ENCODE data around the gene TPSD1.

DNA sequence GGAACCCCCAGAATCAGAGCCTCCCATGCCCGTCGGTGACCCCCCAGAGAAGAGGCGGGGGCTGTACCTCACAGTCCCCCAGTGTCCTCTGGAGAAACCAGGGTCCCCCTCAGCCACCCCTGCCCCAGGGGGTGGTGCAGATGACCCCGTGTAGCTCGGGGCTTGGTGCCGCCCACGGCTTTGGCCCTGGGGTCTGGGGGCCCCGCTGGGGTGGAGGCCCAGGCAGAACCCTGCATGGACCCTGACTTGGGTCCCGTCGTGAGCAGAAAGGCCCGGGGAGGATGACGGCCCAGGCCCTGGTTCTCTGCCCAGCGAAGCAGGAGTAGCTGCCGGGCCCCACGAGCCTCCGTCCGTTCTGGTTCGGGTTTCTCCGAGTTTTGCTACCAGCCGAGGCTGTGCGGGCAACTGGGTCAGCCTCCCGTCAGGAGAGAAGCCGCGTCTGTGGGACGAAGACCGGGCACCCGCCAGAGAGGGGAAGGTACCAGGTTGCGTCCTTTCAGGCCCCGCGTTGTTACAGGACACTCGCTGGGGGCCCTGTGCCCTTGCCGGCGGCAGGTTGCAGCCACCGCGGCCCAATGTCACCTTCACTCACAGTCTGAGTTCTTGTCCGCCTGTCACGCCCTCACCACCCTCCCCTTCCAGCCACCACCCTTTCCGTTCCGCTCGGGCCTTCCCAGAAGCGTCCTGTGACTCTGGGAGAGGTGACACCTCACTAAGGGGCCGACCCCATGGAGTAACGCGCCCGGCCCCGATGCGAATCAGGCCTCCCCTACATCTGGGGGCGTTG is 34.8 kb upstream of the TPSD1 start:
- TF ChIP-seq, protein P1, sequence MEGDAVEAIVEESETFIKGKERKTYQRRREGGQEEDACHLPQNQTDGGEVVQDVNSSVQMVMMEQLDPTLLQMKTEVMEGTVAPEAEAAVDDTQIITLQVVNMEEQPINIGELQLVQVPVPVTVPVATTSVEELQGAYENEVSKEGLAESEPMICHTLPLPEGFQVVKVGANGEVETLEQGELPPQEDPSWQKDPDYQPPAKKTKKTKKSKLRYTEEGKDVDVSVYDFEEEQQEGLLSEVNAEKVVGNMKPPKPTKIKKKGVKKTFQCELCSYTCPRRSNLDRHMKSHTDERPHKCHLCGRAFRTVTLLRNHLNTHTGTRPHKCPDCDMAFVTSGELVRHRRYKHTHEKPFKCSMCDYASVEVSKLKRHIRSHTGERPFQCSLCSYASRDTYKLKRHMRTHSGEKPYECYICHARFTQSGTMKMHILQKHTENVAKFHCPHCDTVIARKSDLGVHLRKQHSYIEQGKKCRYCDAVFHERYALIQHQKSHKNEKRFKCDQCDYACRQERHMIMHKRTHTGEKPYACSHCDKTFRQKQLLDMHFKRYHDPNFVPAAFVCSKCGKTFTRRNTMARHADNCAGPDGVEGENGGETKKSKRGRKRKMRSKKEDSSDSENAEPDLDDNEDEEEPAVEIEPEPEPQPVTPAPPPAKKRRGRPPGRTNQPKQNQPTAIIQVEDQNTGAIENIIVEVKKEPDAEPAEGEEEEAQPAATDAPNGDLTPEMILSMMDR (IDR thresholded peaks at IDR 0.05) = no peak
- no peak for TF ChIP-seq POLR2AphosphoS5 (IDR thresholded peaks at IDR 0.05; ENCODE audit: low read depth, low read length)
- TF ChIP-seq, protein P2, sequence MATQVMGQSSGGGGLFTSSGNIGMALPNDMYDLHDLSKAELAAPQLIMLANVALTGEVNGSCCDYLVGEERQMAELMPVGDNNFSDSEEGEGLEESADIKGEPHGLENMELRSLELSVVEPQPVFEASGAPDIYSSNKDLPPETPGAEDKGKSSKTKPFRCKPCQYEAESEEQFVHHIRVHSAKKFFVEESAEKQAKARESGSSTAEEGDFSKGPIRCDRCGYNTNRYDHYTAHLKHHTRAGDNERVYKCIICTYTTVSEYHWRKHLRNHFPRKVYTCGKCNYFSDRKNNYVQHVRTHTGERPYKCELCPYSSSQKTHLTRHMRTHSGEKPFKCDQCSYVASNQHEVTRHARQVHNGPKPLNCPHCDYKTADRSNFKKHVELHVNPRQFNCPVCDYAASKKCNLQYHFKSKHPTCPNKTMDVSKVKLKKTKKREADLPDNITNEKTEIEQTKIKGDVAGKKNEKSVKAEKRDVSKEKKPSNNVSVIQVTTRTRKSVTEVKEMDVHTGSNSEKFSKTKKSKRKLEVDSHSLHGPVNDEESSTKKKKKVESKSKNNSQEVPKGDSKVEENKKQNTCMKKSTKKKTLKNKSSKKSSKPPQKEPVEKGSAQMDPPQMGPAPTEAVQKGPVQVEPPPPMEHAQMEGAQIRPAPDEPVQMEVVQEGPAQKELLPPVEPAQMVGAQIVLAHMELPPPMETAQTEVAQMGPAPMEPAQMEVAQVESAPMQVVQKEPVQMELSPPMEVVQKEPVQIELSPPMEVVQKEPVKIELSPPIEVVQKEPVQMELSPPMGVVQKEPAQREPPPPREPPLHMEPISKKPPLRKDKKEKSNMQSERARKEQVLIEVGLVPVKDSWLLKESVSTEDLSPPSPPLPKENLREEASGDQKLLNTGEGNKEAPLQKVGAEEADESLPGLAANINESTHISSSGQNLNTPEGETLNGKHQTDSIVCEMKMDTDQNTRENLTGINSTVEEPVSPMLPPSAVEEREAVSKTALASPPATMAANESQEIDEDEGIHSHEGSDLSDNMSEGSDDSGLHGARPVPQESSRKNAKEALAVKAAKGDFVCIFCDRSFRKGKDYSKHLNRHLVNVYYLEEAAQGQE (IDR thresholded peaks at IDR 0.05; ENCODE audit: insufficient read depth in 1 of 2, low read depth in 2 of 2, low read length in 1 of 2) = no peak
- TF ChIP-seq SIN3A (IDR thresholded peaks at IDR 0.05; ENCODE audit: borderline replicate concordance, insufficient read depth, low read depth, low read length) = no peak

Measured in Panc1 (cell line).